RWPE1 (cell line): ENCODE results near the gene EFNA5.

Experiments
- CTCF ChIA-PET: fragments of 350-600 bp; sonication (Branson Sonifier 250); formaldehyde crosslinking; extraction: SDS; loops from one replicate; lab custom pipeline; 2021; lab: Yijun Ruan, JAX
- POLR2A ChIA-PET: fragments of 400-600 bp; formaldehyde crosslinking; extraction: SDS; loops from one replicate; lab custom pipeline; 2020; ENCODE audit warnings: antibody characterized with exemption; ENCODE audit not compliant: low non-redundant PET; lab: Yijun Ruan, JAX
- DNase-seq: peaks from one replicate; pipeline ENCODE4 v3.0.0; 2012; ENCODE audit warnings: low spot score
- H3K27ac ChIP-seq: fragments of 450-650 bp; 2 replicates; pipeline ENCODE4 v1.5.1; 2017
- TF ChIP-seq, protein P1 (sequence below): fragments of 450-650 bp; conservative IDR thresholded peaks from 2 replicates; pipeline ENCODE4 v1.5.1; 2017; ENCODE audit warnings: low read depth, mild to moderate bottlenecking

Gene EFNA5

DNA sequence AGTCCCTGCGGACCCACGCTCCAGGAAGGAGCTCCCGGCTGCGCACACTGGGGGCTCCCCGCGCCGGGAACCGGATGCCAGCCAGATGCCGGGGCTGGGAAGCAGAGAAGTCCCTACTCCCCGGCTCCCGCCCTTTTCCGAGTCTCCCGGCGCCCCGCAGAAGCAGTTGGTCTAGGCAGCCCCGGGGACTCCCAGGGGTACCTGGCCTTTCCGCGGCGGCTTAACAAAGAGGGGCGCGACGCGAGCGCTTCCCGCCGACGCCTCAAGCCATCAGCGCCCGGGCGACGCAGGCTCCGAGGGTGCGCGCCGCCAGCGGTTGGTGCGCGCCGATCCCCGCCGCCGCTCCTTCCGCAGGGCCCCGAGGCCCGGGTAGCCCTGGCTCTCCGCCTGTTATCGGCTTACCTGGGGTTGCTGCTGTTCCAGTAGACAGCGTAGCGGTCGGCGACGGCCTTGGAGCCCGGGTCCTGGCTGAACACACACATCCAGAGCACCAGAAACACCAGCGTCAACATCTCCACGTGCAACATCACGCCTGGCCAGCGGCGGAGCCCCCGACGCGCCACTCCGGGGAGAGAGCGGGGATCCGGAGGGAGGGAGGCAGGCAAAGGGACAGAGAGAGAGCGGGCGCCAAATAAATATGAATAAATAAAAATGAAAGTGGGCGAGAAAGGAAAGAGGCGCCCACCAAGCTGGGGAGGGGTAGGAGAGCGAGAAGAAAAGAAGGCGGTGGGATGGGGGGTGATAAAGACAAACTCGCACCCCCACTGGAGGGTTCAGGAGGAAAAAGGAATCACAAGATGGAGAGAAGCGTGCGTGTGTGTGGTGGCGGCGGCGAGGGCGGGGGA lies 428 bp downstream of the EFNA5 start:
- POLR2A ChIA-PET: interaction anchor here (0.6 kb wide), 1 partner anchor 204 kb away, joined by 6 read pairs; no protein-coding TSS in a partner anchor
- CTCF ChIA-PET: no interaction called here
- DNase-seq: peak; percentile 41
- H3K27ac ChIP-seq: peak overlapping the region; percentile 99
- TF ChIP-seq, protein P1, sequence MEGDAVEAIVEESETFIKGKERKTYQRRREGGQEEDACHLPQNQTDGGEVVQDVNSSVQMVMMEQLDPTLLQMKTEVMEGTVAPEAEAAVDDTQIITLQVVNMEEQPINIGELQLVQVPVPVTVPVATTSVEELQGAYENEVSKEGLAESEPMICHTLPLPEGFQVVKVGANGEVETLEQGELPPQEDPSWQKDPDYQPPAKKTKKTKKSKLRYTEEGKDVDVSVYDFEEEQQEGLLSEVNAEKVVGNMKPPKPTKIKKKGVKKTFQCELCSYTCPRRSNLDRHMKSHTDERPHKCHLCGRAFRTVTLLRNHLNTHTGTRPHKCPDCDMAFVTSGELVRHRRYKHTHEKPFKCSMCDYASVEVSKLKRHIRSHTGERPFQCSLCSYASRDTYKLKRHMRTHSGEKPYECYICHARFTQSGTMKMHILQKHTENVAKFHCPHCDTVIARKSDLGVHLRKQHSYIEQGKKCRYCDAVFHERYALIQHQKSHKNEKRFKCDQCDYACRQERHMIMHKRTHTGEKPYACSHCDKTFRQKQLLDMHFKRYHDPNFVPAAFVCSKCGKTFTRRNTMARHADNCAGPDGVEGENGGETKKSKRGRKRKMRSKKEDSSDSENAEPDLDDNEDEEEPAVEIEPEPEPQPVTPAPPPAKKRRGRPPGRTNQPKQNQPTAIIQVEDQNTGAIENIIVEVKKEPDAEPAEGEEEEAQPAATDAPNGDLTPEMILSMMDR: 0 out of 2 replicates have a peak, but pooled peaks have one; percentile 16

DNA sequence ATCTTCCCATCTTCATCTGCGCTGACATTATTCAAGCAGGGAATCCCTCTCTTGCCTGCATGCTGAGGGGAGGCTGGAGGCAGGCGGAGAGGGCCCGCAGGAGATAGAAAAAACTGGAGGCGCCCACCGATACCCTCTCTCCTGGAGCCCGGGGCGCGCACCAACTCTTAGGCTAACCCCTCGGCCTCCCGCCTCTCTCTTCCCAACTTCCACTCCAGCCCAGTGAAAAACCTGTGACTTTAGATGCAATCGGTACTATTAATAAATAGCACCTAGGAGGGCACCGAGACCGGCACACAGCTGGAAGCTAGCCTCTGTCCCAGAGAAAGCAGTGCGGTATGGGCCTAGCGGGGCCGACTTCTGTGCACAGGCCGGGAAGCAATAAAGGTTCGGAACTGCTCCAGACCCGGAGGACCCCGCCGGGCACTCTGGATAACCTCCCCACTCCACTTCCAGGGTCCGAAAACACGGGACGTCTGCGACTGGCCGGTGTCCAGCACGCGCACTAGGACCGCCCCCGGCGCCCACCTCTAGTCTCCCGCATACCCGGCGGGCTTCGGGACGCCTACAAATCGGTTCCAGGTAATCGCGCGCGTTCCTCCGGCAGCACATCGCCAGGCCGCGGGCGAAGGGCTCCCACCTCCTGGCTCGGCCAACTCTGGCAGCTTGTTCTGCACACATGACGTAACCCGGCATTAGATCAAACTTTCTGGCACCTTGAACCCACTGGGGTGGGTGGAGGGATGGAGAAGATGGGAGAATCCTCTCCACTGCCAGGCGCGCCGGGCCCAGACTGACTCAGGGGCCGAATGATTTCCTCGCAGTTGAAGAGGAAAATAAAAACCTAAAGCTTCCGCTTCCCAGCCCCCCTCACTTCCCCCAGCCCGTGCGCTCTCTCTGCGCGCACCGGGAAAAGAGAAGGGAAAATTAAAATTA lies 1.4 kb downstream of the EFNA5 start:
- TF ChIP-seq, protein P1: no peak
- peak; percentile 42 for DNase-seq
- ChIA-PET POLR2A (interaction anchor here (0.6 kb wide), 1 partner anchor 203 kb away, joined by 6 read pairs; no protein-coding TSS in a partner anchor), CTCF (interaction anchor here (0.6 to 0.7 kb wide), 3 partner anchors 50 to 796 kb away, joined by 3 to 4 read pairs (median 3); no protein-coding TSS in a partner anchor)
- peak overlapping the region; percentile 99 for H3K27ac ChIP-seq

DNA sequence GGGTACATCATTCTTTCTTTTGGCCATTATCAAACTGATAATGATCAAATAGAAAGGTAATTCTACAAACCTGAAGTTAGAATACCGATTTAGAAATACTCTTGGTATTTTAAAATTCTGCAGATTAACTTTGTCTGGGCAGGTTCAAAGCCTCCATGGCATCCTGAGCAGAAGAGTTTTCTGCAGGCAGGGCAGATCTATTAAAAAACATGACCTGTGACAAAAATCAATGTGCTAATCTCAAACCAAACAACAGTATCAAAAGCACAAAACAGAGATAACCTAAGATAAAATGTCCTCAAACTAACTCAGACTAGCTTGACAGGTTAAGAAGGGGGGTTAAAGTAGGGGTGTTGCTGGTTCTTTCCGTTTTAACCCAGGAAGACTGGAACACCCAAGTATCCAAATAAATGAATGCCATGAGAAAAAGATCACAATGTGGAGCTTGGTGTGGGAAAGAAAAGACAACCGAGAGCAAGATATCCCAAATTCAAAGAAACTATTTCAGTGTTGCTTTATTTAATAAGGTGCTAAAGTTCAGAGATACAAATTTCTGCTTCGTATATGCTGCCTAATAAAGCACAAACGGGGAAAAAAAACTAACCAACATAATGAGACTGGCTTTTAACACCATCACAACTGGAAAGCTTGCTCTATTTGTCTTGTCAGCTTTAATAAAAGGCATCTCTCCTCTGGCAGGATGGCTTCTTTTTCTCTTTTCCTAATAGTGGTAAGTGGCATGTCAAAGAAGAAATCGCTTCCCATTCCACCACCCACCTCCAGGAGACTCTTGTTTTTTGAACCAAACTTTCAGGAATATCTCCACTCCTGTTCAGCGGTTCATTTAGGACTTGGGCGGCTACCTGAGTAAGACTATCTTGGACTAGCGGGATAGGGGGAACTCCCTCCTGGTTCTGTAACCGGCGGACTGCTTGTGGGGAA lies 2.3 kb downstream of the EFNA5 start:
- H3K27ac ChIP-seq: peak overlapping the region; percentile 99
- POLR2A ChIA-PET: no interaction called here
- peak; percentile 29 for DNase-seq
- CTCF ChIA-PET: interaction anchor here (0.6 to 0.7 kb wide), 4 partner anchors 38 to 1545 kb away, joined by 3 to 4 read pairs (median 3); no protein-coding TSS in a partner anchor
- TF ChIP-seq, protein P1: no peak

DNA sequence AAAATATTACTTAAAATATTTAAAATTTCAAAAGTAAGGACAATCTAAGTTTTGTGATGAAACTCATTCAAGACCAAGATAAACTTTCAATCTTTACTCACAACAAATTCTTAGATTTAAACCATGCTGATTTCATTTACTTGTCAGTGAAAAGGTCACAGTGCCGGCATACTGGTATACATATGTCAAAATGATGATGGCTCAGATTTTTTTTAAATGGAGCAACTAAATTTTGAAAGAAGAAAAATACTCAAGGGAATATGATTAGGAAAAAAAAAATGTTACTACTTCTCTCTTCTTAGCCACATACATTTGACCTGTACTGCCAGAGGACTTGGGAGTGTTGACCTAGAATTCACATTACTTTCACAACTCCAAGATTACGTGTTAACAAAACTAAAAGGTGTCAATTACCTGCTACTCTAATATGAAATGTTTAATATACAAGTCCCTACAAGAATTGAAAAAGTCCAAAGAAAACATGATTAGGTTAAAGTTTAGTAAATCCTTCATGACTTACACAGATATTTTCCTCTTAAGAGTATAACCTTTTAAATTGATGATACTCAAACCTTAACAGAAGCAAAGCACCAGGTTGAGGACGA lies 4.6 kb downstream of the EFNA5 start:
- DNase-seq: no peak
- H3K27ac ChIP-seq: no peak overlapping the region
- POLR2A ChIA-PET: no interaction called here
- CTCF ChIA-PET: interaction anchor here (0.8 kb wide), 1 partner anchor 1700 kb away, joined by 4 read pairs; no protein-coding TSS in a partner anchor
- TF ChIP-seq, protein P1: no peak

DNA sequence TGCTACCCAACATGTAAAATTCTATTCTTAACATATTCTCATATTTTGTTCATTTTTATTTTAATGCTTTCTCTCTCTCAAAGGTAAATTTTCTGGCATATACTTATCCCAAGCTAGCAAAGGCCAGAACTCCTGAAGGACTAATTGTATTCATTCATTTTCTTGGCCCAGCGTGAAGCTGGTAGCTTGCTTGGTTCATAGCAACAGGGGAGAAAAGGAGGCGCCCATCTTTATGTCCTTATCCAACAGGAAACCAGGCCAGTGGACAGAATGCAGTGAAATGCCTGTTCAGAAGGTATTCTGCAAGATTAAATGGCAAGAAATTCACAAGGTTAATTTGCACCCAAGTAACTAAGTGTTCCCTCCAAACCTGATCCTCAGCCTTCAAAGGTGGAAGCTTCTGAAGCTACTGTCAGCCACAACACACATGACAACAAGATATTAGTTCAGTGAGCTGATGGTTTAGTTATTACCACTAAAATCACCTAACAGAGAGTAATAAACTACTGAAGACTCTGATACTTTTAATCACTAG lies 5.6 kb downstream of the EFNA5 start:
- POLR2A ChIA-PET: no interaction called here
- no peak overlapping the region for H3K27ac ChIP-seq
- TF ChIP-seq, protein P1: no peak
- DNase-seq: no peak
- CTCF ChIA-PET: no interaction called here
